B cell (primary cell): ENCODE data around the gene LPGAT1. TPM values are rescaled to one million over a fixed set of nuclear protein-coding genes. Genes with fewer than 3 reads are reported as not detected.

Experiments
- ATAC-seq: fragments of 200-7000 bp; cut with Tn5 transposase; one replicate; pipeline ENCODE4 v1.10.0; 2021; ENCODE audit warnings: low read depth, mild to moderate bottlenecking, moderate number of reproducible peaks, moderate library complexity
- CTCF ChIA-PET: fragments of 350-600 bp; sonication (Branson Sonifier 250); formaldehyde crosslinking; loops from one replicate; lab custom pipeline; 2021; ENCODE audit warnings: antibody characterized with exemption, inconsistent platforms; lab: Charles Lee
- POLR2A ChIA-PET: fragments of 350-600 bp; sonication (Branson Sonifier 250); formaldehyde crosslinking; loops from one replicate; lab custom pipeline; 2021; ENCODE audit warnings: antibody characterized with exemption; lab: Charles Lee
- DNase-seq: peaks from one replicate; pipeline ENCODE4 v3.0.0; 2013
- H2AFZ ChIP-seq: 2 replicates; pipeline ENCODE4 v1.6.1; 2012; ENCODE audit warnings: mild to moderate bottlenecking, low read depth, low read length; ENCODE audit not compliant: insufficient read depth, poor library complexity, severe bottlenecking
- H3K27ac ChIP-seq, 2 donors: 1 replicate in 1 of 2; 2 replicates in 1 of 2; pipeline ENCODE4 v1.5.1; 2012 to 2013; ENCODE audit warnings: low read length in 2 of 2, mild to moderate bottlenecking in 2 of 2, moderate library complexity in 1 of 2
- H3K27me3 ChIP-seq, 4 experiments: fragments of 200-600 bp in 1 of 4; sonication (generic) in 1 of 4; replicated peaks in 1 of 4; 1 replicate in 2 of 4; 2 replicates in 2 of 4; pipeline versions ENCODE4 v1.6.1 to v1.7.0; 2013 to 2016; ENCODE audit warnings: low read length in 3 of 4, mild to moderate bottlenecking in 2 of 4, mixed read lengths in 1 of 4, moderate library complexity in 1 of 4; ENCODE audit not compliant: insufficient read depth in 4 of 4, control insufficient read depth in 3 of 4; ENCODE audit errors: control extremely low read depth in 1 of 4
- H3K36me3 ChIP-seq, 2 experiments: replicated peaks in 1 of 2; 1 replicate in 1 of 2; 2 replicates in 1 of 2; pipeline versions ENCODE4 v1.6.1 to v1.7.1; 2013; ENCODE audit warnings: low read length in 1 of 2; ENCODE audit not compliant: insufficient read depth in 2 of 2, control insufficient read depth in 1 of 2; ENCODE audit errors: control extremely low read depth in 1 of 2, extremely low read depth in 1 of 2
- H3K4me1 ChIP-seq, 2 donors: fragments of 200-600 bp in 1 of 2; sonication (generic) in 1 of 2; 1 replicate in 1 of 2; 2 replicates in 1 of 2; pipeline versions ENCODE4 v1.5.1 to v1.6.1; 2013 to 2017; ENCODE audit warnings: low read length in 2 of 2; ENCODE audit not compliant: control insufficient read depth in 2 of 2, insufficient read depth in 2 of 2
- H3K4me2 ChIP-seq: replicated peaks from 2 replicates; pipeline ENCODE3; 2012; ENCODE audit warnings: mild to moderate bottlenecking, low read depth, low read length; ENCODE audit not compliant: poor library complexity, severe bottlenecking
- H3K4me3 ChIP-seq, 5 experiments: fragments of 200-600 bp in 1 of 5; sonication (generic) in 1 of 5; 1 replicate in 3 of 5; 2 replicates in 2 of 5; pipeline versions ENCODE4 v1.5.1 to v1.7.0; 2011 to 2016; ENCODE audit warnings: low read length in 4 of 5, mild to moderate bottlenecking in 4 of 5, low read depth in 2 of 5, control low read depth in 1 of 5, moderate library complexity in 1 of 5; ENCODE audit not compliant: insufficient read depth in 1 of 5; ENCODE audit errors: control extremely low read depth in 1 of 5, extremely low read depth in 1 of 5
- H3K79me2 ChIP-seq: fragments of 200-600 bp; sonication (generic); one replicate; pipeline ENCODE4 v1.6.0; 2016; ENCODE audit warnings: low read length; ENCODE audit not compliant: control insufficient read depth, insufficient read depth
- H3K9ac ChIP-seq: fragments of 200-600 bp; sonication (generic); 2 replicates; pipeline ENCODE4 v1.6.1; 2017; ENCODE audit warnings: mild to moderate bottlenecking, low read length, moderate library complexity
- H3K9me3 ChIP-seq, 3 donors: one replicate each; pipeline versions ENCODE4 v1.6.1 to v1.7.1; 2013; ENCODE audit warnings: low read length in 2 of 3; ENCODE audit not compliant: control insufficient read depth in 2 of 3, insufficient read depth in 1 of 3; ENCODE audit errors: control extremely low read depth in 1 of 3
- H4K20me1 ChIP-seq: 2 replicates; pipeline ENCODE4 v1.6.0; 2012; ENCODE audit warnings: mild to moderate bottlenecking, low read length; ENCODE audit not compliant: insufficient read depth, control insufficient read depth, poor library complexity, severe bottlenecking
- H3K27ac Mint-ChIP-seq: one replicate; pipeline ENCODE4 v1.8.0; 2021; ENCODE audit warnings: mixed read lengths
- H3K27me3 Mint-ChIP-seq: one replicate; pipeline ENCODE4 v1.8.0; 2021; ENCODE audit warnings: mixed read lengths
- H3K4me1 Mint-ChIP-seq: one replicate; pipeline ENCODE4 v1.8.0; 2021; ENCODE audit warnings: mixed read lengths
- H3K4me3 Mint-ChIP-seq: one replicate; pipeline ENCODE4 v1.8.0; 2021; ENCODE audit warnings: mixed read lengths
- H3K9me3 Mint-ChIP-seq: one replicate; pipeline ENCODE4 v1.8.0; 2022; ENCODE audit warnings: mixed read lengths; ENCODE audit not compliant: insufficient read depth
- EZH2 ChIP-seq: IDR thresholded peaks from 2 replicates; pipeline ENCODE4 v1.6.1; 2012; ENCODE audit warnings: borderline replicate concordance, low read depth, mild to moderate bottlenecking, moderate library complexity, low read length; ENCODE audit not compliant: insufficient read depth, poor library complexity, severe bottlenecking
- WGBS: methylation state at CpG from one replicate; pipeline ENCODE4 v1.1.5; 2013; ENCODE audit warnings: missing lambda C conversion rate; ENCODE audit not compliant: insufficient coverage; 5-methylcytosine and 5-hydroxymethylcytosine counted together
- intact Hi-C: fragments of 100-400 bp; cut with micrococcal nuclease; formaldehyde crosslinking; loops from one replicate; pipeline ENCODE4 v1.10.0; 2022
- polyA plus RNA-seq: library from polyadenylated mRNA; depleted of rRNA; stranded (reverse); fragments of >200 nt; gene quantifications from 2 replicates; pipeline ENCODE4 v1.2.3, GENCODE V29; 2012
- total RNA-seq, 2 donors: library from RNA; stranded (reverse); fragments of 120-200 nt in 1 of 2; gene quantifications; 1 replicate in 1 of 2; 2 replicates in 1 of 2; pipeline versions ENCODE4 v1.2.3 to v1.2.4, GENCODE V29; 2013 to 2022
- TF ChIP-seq, protein P1 (sequence below): fragments of 200-600 bp; IDR thresholded peaks from one replicate; pipeline ENCODE4 v1.8.0; 2022; ENCODE audit warnings: antibody characterized with exemption, mild to moderate bottlenecking

The LPGAT1 gene
- total and polyA plus RNA-seq, 2 donors (not counting 1 experiment from before 2014, with no cell fraction given): 9.3 to 63.8 TPM

DNA sequence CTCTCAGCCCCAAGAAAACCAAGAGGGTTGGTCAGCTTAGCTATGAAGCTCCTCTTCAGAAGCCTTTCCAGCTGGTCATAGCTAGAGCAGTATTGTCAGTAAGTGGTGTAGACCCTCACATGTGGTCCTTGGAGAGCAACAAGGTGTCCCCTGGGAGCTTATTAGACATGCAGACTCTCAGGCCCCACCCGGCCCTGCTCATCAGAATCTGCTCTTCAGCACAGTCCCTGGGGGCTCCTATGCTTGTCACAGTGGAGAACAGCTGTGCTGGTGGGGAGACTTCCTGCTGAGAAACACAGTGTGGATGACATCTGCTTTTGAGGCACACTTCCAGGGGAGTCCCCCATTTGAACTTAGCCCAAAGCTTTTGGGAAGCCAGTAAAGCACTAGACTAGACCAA lies 133.2 kb downstream of the LPGAT1 start:
- Mint-ChIP-seq H3K4me3 (peak overlapping the region; percentile 68), H3K4me1 (peaks cover 53% of the 10 kb centered on the region), H3K27me3 (peaks cover 5% of the 10 kb centered on the region), H3K9me3 (peaks cover 4% of the 10 kb centered on the region), H3K27ac (peak overlapping the region; percentile 75)
- peak; percentile 93 for ATAC-seq
- Histone ChIP-seq H3K4me2 (peak overlapping the region; percentile 67), H3K79me2 (no peaks in the 10 kb centered on the region), H3K9me3 (peaks cover 0 to 19% (median 5%) of the 10 kb centered on the region in 3 donors), H3K4me1 (peaks cover 44 to 52% of the 10 kb centered on the region in 2 donors), H3K4me3 (peak overlapping the region in 1 of 5 experiments; percentile 24), H2AFZ (no peak overlapping the region), H3K27ac (peak overlapping the region; percentile 9 to 31), H3K36me3 (no peaks in the 10 kb centered on the region), H3K27me3 (peaks cover 0 to 5% (median 0%) of the 10 kb centered on the region in 4 experiments), H4K20me1 (no peaks in the 10 kb centered on the region), H3K9ac (peak overlapping the region; percentile 26)
- CTCF ChIA-PET: interaction anchor here (0.7 to 7.7 kb wide), 22 partner anchors 11 to 780 kb away, joined by 3 to 155 read pairs (median 4); partner anchors contain the start of genes DTL, INTS7, NEK2 and SLC30A1
- peak; percentile 82 for DNase-seq
- no CpG with 5 or more reads among the region's 1 CpG for WGBS
- TF ChIP-seq, protein P1, sequence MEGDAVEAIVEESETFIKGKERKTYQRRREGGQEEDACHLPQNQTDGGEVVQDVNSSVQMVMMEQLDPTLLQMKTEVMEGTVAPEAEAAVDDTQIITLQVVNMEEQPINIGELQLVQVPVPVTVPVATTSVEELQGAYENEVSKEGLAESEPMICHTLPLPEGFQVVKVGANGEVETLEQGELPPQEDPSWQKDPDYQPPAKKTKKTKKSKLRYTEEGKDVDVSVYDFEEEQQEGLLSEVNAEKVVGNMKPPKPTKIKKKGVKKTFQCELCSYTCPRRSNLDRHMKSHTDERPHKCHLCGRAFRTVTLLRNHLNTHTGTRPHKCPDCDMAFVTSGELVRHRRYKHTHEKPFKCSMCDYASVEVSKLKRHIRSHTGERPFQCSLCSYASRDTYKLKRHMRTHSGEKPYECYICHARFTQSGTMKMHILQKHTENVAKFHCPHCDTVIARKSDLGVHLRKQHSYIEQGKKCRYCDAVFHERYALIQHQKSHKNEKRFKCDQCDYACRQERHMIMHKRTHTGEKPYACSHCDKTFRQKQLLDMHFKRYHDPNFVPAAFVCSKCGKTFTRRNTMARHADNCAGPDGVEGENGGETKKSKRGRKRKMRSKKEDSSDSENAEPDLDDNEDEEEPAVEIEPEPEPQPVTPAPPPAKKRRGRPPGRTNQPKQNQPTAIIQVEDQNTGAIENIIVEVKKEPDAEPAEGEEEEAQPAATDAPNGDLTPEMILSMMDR: no peak
- no peak for TF ChIP-seq EZH2
- intact Hi-C loops: loop anchor here (1.0 to 5.0 kb wide), 4 partner anchors 17 to 590 kb away; partner anchors contain the start of genes DTL, INTS7, LPGAT1 and PPP2R5A
- POLR2A ChIA-PET: interaction anchor here (1.0 to 1.7 kb wide), 3 partner anchors 12 to 22 kb away, joined by 3 to 5 read pairs (median 4); partner anchors contain the start of gene NEK2
